BE2C (cell line): ENCODE results near the gene SERPINB5.

Source experiments
- DNase-seq: peaks from one replicate; pipeline ENCODE4 v3.0.0-alpha.2; 2020
- H3K27me3 ChIP-seq: fragments of 250-450 bp; sonication (Bioruptor Pico); 2 replicates; pipeline ENCODE4 v1.5.1; 2020; ENCODE audit warnings: mild to moderate bottlenecking
- H3K36me3 ChIP-seq: fragments of 250-450 bp; sonication (Bioruptor Pico); 2 replicates; pipeline ENCODE4 v1.5.1; 2020; ENCODE audit warnings: mild to moderate bottlenecking
- H3K4me1 ChIP-seq: fragments of 250-450 bp; sonication (Bioruptor Pico); 2 replicates; pipeline ENCODE4 v1.5.1; 2020
- H3K4me3 ChIP-seq: 2 replicates; pipeline ENCODE4 v1.5.1; 2011; ENCODE audit warnings: low read depth, low read length
- H3K9me3 ChIP-seq: fragments of 250-450 bp; sonication (Bioruptor Pico); 2 replicates; pipeline ENCODE4 v1.5.1; 2020
- CTCF ChIP-seq: IDR thresholded peaks from 2 replicates; pipeline ENCODE4 v1.5.1; 2012; ENCODE audit warnings: mild to moderate bottlenecking, low read depth, low read length

The SERPINB5 gene

GRCh38 chr18:63532471-63532870, 55.7 kb downstream of the SERPINB5 start:
- no peak for DNase-seq
- no peaks in the 10 kb centered on the region for H3K4me1 ChIP-seq
- H3K27me3 ChIP-seq, result no peaks in the 10 kb centered on the region
- no peaks in the 10 kb centered on the region for H3K9me3 ChIP-seq
- no peak for TF ChIP-seq CTCF
- no peaks in the 10 kb centered on the region for H3K36me3 ChIP-seq
- no peak overlapping the region for H3K4me3 ChIP-seq

- Histone ChIP-seq H3K9me3 (no peaks in the 10 kb centered on the region), H3K27me3 (no peaks in the 10 kb centered on the region), H3K4me1 (no peaks in the 10 kb centered on the region), H3K4me3 (no peak overlapping the region), H3K36me3 (no peaks in the 10 kb centered on the region)
- TF ChIP-seq CTCF, result no peak
- no peak for DNase-seq
Measured at GRCh38 chr18:63534615-63535014, 57.9 kb downstream of the SERPINB5 start.

- Histone ChIP-seq H3K4me1 (no peaks in the 10 kb centered on the region), H3K36me3 (no peaks in the 10 kb centered on the region), H3K4me3 (no peak overlapping the region), H3K9me3 (no peaks in the 10 kb centered on the region), H3K27me3 (no peaks in the 10 kb centered on the region)
- TF ChIP-seq CTCF, result no peak
- DNase-seq, result no peak
Measured at GRCh38 chr18:63539904-63540510, 63.2 kb downstream of the SERPINB5 start.

GRCh38 chr18:63542069-63542468, 65.3 kb downstream of the SERPINB5 start, which contains the start of gene SERPINB12:
SERPINB12 (plus strand) TSS chr18:63542369; CDS start chr18:63556160, 13,791 bp downstream.
- Histone ChIP-seq H3K4me3 (no peak within 1 kb of the TSS), H3K36me3 (no peaks in the 10 kb centered on the region), H3K4me1 (no peaks in the 10 kb centered on the region), H3K27me3 (no peaks in the 10 kb centered on the region), H3K9me3 (no peaks in the 10 kb centered on the region)
- DNase-seq, result no peak
- TF ChIP-seq CTCF, result no peak

GRCh38 chr18:63544017-63544416, 67.3 kb downstream of the SERPINB5 start:
- H3K4me3 ChIP-seq, result no peak overlapping the region
- H3K36me3 ChIP-seq, result no peaks in the 10 kb centered on the region
- H3K4me1 ChIP-seq, result no peaks in the 10 kb centered on the region
- no peaks in the 10 kb centered on the region for H3K9me3 ChIP-seq
- no peak for TF ChIP-seq CTCF
- H3K27me3 ChIP-seq, result no peaks in the 10 kb centered on the region
- no peak for DNase-seq

GRCh38 chr18:63545000-63545399, 68.2 kb downstream of the SERPINB5 start:
- Histone ChIP-seq H3K36me3 (no peaks in the 10 kb centered on the region), H3K4me1 (no peaks in the 10 kb centered on the region), H3K27me3 (no peaks in the 10 kb centered on the region), H3K4me3 (no peak overlapping the region), H3K9me3 (no peaks in the 10 kb centered on the region)
- no peak for TF ChIP-seq CTCF
- DNase-seq, result no peak
